Measurements from ENCODE around the gene TAS2R43.
"Not testable (repeated sequence)": the region's sequence is repeated elsewhere in the genome, so short reads cannot be mapped to it uniquely, and the experiment has no call there.

TAS2R43 gene

GRCh38 chr12:11059041-11059440, 33.1 kb downstream of the TAS2R43 start:
- DNase-seq: no peak

- no peak for DNase-seq
Measured at GRCh38 chr12:11055306-11055705, 36.8 kb downstream of the TAS2R43 start.

- not testable (repeated sequence) for DNase-seq
Measured at GRCh38 chr12:11049806-11050531, 42.1 kb downstream of the TAS2R43 start.

GRCh38 chr12:11041366-11041765, 50.7 kb downstream of the TAS2R43 start:
- not testable (repeated sequence) for DNase-seq

Data from NCI-H2171 (cell line).